ENCODE data around the gene CABYR. TPM values are rescaled to one million over a fixed set of nuclear protein-coding genes. Genes with fewer than 3 reads are reported as not detected.

Gene CABYR
- total RNA-seq, 4 donors from 2014 or later = 3.7 to 4.4 TPM; not detected in 2

- DNase-seq = no peak
- H3K36me3 ChIP-seq = no peaks in the 10 kb centered on the region
- H3K27me3 ChIP-seq = no peaks in the 10 kb centered on the region
- H3K4me1 ChIP-seq = no peaks in the 10 kb centered on the region
- 91 to 95% methylated on average over 4 of the region's 4 CpGs for WGBS, 2 donors
- no peaks in the 10 kb centered on the region for H3K9me3 ChIP-seq
- no peak overlapping the region for H3K4me3 ChIP-seq (replicated peaks in 1 of 3)
- intact Hi-C loops (cut with DNase I) = no loop called here
- TF ChIP-seq POLR2A (IDR thresholded peaks at IDR 0.05) = no peak
- H3K27ac ChIP-seq = no peak overlapping the region
Measured at GRCh38 chr18:24112464-24112863, 26.4 kb upstream of the CABYR start.

GRCh38 chr18:24112874-24113615 is 25.8 kb upstream of the CABYR start:
- Histone ChIP-seq H3K9me3 (no peaks in the 10 kb centered on the region), H3K27me3 (no peaks in the 10 kb centered on the region), H3K27ac (no peak overlapping the region), H3K36me3 (no peaks in the 10 kb centered on the region), H3K4me1 (no peaks in the 10 kb centered on the region), H3K4me3 (replicated peaks in 1 of 3) (no peak overlapping the region)
- TF ChIP-seq CTCF (IDR thresholded peaks at IDR 0.05) (no peak), POLR2A (IDR thresholded peaks at IDR 0.05) (no peak)
- intact Hi-C loops (cut with DNase I) = no loop called here
- 88 to 89% methylated on average over 14 to 15 of the region's 15 CpGs for WGBS, 2 donors
- no peak for DNase-seq

GRCh38 chr18:24114924-24115549 is 23.8 kb upstream of the CABYR start:
- Histone ChIP-seq H3K9me3 (no peaks in the 10 kb centered on the region), H3K36me3 (no peaks in the 10 kb centered on the region), H3K27me3 (no peaks in the 10 kb centered on the region), H3K4me1 (no peaks in the 10 kb centered on the region), H3K4me3 (replicated peaks in 1 of 3) (no peak overlapping the region), H3K27ac (no peak overlapping the region)
- TF ChIP-seq CTCF (IDR thresholded peaks at IDR 0.05) (no peak), POLR2A (IDR thresholded peaks at IDR 0.05) (no peak)
- DNase-seq = no peak
- WGBS, 2 donors = 88 to 94% methylated on average over 4 of the region's 4 CpGs
- intact Hi-C loops (cut with DNase I) = loop anchor here (5.0 kb wide), 1 partner anchor 493 kb away; no protein-coding TSS in a partner anchor

- no peaks in the 10 kb centered on the region for H3K36me3 ChIP-seq
- no peaks in the 10 kb centered on the region for H3K4me1 ChIP-seq
- TF ChIP-seq CTCF (IDR thresholded peaks at IDR 0.05) (no peak), POLR2A (IDR thresholded peaks at IDR 0.05) (no peak)
- H3K9me3 ChIP-seq = no peaks in the 10 kb centered on the region
- intact Hi-C loops (cut with DNase I) = loop anchor here (5.0 kb wide), 1 partner anchor 493 kb away; no protein-coding TSS in a partner anchor
- no peaks in the 10 kb centered on the region for H3K27me3 ChIP-seq
- no peak for DNase-seq
- H3K27ac ChIP-seq = no peak overlapping the region
- WGBS, 2 donors = 82 to 84% methylated on average over 2 of the region's 2 CpGs
- no peak overlapping the region for H3K4me3 ChIP-seq (replicated peaks in 1 of 3)
Measured at GRCh38 chr18:24115628-24116027, 23.2 kb upstream of the CABYR start.

GRCh38 chr18:24118750-24119577 is 19.9 kb upstream of the CABYR start:
- no peaks in the 10 kb centered on the region for H3K36me3 ChIP-seq
- 60 to 61% methylated on average over 8 of the region's 8 CpGs for WGBS, 2 donors
- H3K4me3 ChIP-seq (replicated peaks in 1 of 3) = no peak overlapping the region
- H3K4me1 ChIP-seq = no peaks in the 10 kb centered on the region
- no peaks in the 10 kb centered on the region for H3K9me3 ChIP-seq
- peak; percentile 79 to 84 for DNase-seq
- no peaks in the 10 kb centered on the region for H3K27me3 ChIP-seq
- TF ChIP-seq CTCF (IDR thresholded peaks at IDR 0.05) (peak; percentile 82 to 93 (median 86)), POLR2A (IDR thresholded peaks at IDR 0.05) (no peak)
- H3K27ac ChIP-seq = no peak overlapping the region
- intact Hi-C loops (cut with DNase I) = loop anchor here (5.0 kb wide), 1 partner anchor 497 kb away; no protein-coding TSS in a partner anchor
